Measurements from ENCODE around the gene GARIN5B.

GARIN5B gene

GRCh38 chr19:55368701-55369563 lies 5.9 kb upstream of the GARIN5B start:
- DNase-seq, result peak; percentile 23

- DNase-seq, result no peak
Measured at GRCh38 chr19:55368106-55368505, 5.0 kb upstream of the GARIN5B start.

DNA sequence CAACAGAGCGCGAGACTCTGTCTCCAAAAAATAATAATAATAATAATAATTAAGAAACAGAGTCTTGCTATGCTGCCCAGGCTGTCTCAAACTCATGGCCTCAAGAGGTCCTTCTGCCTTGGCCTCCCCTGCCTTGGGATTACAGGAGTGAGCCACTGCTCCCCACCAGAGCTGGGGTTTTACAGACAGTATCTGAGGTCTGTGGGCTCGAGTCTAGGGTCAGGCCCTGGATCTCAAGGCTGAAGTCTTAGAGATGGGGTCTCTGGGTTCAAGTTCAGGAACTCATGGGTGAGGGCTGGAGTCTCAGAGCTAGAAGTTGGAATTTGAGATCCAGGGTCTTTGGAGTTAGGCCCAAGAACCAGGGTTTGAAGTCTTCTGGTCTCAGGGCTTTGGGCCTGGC lies 3.7 kb upstream of the GARIN5B start:
- no peak for DNase-seq

DNA sequence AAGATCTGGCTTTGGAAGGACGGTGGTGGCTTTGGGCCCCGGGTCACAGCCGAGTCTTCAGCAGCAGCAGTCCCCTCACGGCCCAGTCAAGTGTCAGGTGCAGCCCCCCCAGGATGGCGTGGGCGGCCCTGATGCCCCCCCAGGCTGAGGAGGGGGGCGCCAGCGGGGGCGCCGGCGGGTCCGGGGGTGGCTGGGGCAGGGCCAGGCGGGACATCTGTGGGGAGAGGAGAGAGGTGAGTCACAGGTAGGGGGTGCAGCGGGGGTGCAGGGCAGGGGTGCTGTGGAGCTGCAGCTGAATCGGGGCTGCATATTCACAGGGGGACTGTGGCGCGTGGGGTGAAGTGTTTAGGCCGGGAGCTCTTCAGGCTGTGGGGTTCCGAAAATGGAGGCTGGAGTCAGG lies 2.9 kb upstream of the GARIN5B start:
- DNase-seq, result no peak

- no peak for DNase-seq
Measured at GRCh38 chr19:55365245-55365644, 2.2 kb upstream of the GARIN5B start.

GRCh38 chr19:55362174-55362989 lies 678 bp downstream of the GARIN5B start:
- DNase-seq, result no peak

- DNase-seq, result no peak
Measured at GRCh38 chr19:55360902-55361301, 2.2 kb downstream of the GARIN5B start.

DNA sequence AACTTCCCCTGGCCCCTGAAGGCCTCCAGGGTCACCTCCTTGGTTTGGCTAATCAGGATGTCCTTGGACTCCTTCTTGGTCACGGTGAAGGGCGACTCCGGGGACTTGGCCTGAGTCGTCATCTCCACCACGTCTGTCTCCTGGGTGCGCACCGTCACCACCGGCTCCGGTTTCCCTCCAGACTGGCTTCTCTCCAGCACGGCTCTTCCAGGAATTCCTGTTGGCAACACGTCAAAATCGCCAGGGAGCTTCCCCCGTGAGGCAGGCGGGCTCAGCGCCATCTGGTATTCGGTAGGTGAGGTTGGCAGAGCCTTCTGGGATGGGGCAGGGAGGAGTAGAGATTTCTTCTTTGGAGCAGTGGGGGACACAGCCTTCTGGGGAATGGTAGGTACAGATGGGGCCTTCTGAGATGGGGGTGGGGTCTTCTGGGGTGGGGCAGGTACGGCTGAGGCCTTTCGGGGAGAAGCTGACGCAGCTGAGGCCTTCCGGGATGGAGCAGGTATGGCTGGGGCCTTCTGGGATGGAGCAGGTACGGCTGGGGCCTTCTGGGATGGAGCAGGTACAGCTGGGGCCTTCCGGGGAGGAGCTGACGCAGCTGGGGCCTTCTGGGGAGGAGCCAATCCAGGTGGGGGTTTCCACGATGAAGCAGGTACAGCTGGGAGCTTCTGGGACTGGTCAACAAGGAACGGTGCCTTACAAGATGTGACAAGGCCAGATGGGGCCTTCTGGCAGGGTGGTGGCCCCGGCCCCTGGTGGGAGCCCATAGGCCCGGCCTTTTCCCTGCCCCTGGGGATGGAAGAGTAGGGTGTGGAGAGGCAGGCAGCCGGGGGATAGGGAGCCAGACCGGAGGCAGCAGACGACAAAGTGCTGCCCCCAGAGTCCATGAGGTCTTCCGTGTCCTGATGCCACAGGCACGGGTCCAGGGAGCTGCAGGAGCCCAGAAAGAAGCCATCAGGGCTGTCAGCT lies 3.8 kb downstream of the GARIN5B start:
- no peak for DNase-seq

DNA sequence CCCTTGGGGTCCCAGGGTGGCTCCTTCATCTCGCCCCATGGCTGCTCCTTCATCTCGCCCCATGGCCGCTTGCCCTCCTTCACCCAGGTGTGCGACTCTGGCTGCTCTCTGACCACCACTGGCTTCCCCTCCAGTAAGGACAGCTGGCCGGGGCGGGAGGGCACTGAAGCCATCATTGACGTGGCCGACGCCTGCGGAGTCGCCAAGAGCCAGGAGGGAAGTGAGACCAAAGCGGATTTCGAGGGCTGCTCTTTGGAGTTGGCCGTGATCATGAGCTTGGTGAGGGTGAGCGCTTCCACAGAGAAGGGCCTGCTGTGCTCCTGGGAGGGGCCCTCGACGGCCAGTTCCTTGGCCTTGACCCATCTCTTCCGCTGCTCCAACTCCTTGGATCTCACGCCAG lies 4.6 kb downstream of the GARIN5B start:
- no peak for DNase-seq

- DNase-seq, result no peak
Measured at GRCh38 chr19:55355213-55355821, 7.7 kb downstream of the GARIN5B start.

DNA sequence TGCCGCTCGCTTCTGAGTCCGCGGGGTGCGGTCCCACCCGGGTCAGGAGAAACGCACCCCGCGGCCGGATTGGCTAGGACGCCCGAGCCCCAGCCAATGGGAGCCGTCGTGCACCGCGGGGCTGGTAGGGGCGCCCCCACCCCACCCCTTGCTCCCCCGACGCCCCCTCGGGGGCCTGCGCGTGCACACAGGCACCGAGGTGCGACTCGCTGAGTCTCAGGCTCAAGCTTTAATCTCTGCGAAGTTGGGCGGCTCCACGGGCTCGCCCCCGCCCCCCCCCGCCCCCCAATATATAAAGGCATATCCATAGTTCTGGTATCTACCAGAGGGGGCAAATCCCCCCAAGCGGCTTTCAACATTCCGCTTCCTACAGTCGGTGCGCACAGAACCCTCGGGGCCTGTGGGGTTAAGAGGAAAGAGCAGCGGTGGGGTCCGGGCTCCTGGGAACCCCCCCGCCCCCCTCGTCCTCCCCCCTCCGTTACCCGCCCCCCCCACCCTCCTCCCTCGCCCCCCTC lies 8.3 kb downstream of the GARIN5B start, which contains the start of gene COX6B2:
COX6B2 (minus strand) TSS at position 22 of the 515 bp plus-strand sequence. CDS start 198 bp downstream, outside the sequence.
- no peak for DNase-seq

DNA sequence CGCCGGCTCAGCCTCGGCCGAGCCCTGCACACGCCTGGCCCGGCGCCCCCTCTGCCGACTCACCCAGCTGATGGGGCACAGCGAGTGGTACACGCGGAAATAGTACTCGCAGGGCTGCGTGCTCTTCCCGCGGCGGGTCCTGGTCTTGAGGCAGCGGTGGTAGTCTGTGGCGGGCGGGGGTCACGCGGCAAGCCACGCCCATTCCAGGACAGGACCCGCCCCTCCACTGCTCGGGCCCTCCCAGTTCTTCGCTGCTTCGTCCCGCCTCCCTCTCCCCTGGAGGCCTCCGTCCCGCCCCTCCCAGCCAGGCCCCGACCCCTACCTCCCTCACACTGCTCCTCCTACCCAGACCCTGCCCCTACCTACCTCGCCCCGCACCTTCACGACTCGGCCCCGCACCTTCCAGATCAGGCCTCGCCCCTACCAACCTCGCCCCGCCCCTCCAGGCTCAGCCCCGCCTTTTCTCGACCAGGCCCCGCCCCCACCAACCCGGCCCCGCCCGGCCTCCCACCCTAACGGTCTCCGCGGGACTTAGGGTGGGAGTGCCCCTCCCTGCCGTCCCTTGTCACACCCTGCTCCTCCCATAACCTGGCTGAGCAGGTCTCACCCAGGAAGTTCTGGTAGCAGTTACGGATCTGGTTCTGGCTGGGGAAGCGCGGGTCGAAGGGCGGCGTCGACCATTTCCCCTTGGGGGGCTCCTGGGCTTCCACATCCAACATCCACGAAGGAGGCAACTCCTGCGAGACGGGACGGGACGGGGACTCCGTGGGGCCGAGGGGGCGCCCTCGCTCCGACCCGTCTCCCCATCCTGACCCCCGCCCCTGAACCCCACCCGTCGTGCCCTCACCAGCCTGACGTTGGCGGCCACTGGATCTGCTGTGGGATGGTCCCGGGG lies 9.0 kb downstream of the GARIN5B start:
- DNase-seq, result no peak

DNA sequence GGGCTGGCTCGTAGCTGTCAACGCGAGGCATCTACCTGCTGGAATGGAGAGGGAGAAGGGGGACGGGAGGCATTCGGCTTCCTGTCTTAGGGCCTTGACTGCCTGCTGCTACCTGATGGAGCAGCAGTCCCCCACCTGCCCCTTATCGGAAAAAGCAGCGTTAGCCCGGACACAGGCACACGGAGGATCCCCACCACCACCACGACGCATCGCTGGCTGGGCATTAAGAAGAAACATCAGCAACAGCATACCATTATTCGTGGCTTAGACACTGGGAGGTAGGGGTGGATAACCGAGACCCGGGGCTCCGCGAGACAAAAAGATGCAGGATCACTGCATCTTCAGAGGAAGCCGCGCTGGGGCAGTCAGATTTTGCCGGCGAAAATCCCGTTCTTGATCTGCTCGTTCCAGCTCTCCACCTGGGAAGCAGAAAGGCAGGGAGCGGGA lies 9.7 kb downstream of the GARIN5B start:
- DNase-seq, result no peak

- DNase-seq, result no peak
Measured at GRCh38 chr19:55352549-55353145, 10.4 kb downstream of the GARIN5B start.

DNA sequence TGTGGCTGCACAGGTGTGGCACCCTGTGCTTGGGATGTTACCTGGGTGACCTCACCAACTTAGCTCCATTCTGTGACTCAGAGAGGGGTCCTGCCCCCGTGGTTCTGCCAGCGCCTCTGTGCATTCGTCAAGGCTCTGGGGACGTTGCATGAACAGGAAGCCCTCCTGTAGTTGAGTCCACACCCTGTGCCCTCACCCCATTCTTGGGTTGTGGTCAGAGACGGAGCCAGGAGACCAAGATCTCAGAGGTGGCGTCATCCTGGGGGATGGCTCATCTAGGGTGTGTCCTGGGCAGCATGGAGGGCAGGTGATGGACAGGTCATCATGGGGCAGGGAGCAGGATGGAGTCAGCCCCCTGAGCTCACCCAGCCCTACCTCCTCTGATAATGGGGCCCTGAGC lies 11.0 kb downstream of the GARIN5B start:
- DNase-seq, result no peak

DNA sequence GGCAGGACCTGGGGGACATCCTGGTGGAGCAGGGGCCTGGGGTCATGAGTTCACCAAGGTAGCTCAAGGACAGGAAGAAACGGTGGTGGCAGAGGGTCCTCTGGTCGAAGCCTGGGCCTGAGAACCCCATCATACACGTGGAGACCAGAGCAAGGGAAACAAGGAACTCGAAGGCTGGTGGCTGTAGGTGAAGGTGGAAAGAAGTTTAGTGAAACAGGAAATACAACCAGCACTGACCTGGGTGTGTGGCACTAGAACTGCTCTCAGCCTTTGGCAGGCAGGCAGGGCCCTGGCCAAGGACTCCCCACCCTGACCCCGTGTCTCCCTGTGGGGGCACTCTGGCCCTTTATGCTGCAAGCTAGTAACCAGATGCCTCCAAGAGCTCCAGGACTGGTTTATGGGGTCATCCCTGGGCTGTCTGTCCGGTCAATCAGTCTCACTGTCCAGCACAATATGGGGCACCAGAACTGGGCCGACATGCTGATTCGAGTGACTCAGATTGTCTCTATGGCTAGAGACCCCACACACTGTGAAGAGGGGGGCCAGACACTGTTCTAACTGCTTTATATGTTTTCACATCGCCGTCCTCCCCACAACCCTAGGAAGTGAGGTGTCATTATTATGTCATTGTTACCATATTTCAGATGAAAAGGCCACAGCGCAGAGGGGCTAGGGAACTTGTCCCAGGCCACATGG lies 12.3 kb downstream of the GARIN5B start:
- no peak for DNase-seq

- DNase-seq, result no peak
Measured at GRCh38 chr19:55348317-55349034, 14.6 kb downstream of the GARIN5B start.

GRCh38 chr19:55347442-55348009 lies 15.5 kb downstream of the GARIN5B start:
- DNase-seq, result no peak
